Subcutaneous adipose tissue (tissue), 4 donors: ENCODE measurements around the gene IFFO2. TPM values are rescaled to one million over a fixed set of nuclear protein-coding genes. Genes with fewer than 3 reads are reported as not detected.

Experiments used
- small RNA-seq: library from RNA; depleted of rRNA; stranded (forward); fragments of <200 nt; gene quantifications from one replicate; pipeline ENCODE3, GENCODE V24; 2016
- total RNA-seq, 4 donors: library from RNA; depleted of rRNA; stranded (reverse); fragments of >200 nt; gene quantifications; one replicate each; pipeline ENCODE4 v1.1.0, GENCODE V29; 2016
- TF ChIP-seq, protein P1 (sequence below): fragments of 450-650 bp; IDR thresholded peaks from one replicate; pipeline ENCODE4 v1.5.1; 2016; ENCODE audit warnings: low read depth, mild to moderate bottlenecking, control low read depth, antibody characterized with exemption, moderate library complexity

IFFO2 gene
- total RNA-seq, 4 donors from 2014 or later, result 2.0 to 12.8 (median 4.8) TPM

GRCh38 chr1:18861082-18861481, 95.4 kb downstream of the IFFO2 start:
- TF ChIP-seq, protein P1, sequence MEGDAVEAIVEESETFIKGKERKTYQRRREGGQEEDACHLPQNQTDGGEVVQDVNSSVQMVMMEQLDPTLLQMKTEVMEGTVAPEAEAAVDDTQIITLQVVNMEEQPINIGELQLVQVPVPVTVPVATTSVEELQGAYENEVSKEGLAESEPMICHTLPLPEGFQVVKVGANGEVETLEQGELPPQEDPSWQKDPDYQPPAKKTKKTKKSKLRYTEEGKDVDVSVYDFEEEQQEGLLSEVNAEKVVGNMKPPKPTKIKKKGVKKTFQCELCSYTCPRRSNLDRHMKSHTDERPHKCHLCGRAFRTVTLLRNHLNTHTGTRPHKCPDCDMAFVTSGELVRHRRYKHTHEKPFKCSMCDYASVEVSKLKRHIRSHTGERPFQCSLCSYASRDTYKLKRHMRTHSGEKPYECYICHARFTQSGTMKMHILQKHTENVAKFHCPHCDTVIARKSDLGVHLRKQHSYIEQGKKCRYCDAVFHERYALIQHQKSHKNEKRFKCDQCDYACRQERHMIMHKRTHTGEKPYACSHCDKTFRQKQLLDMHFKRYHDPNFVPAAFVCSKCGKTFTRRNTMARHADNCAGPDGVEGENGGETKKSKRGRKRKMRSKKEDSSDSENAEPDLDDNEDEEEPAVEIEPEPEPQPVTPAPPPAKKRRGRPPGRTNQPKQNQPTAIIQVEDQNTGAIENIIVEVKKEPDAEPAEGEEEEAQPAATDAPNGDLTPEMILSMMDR, result no peak

GRCh38 chr1:18859560-18859959, 96.9 kb downstream of the IFFO2 start, which contains the start of gene TAS1R2:
TAS1R2 (minus strand) TSS chr1:18859660; CDS start chr1:18859660, 0 bp downstream.
- TF ChIP-seq, protein P1, result no peak

DNA sequence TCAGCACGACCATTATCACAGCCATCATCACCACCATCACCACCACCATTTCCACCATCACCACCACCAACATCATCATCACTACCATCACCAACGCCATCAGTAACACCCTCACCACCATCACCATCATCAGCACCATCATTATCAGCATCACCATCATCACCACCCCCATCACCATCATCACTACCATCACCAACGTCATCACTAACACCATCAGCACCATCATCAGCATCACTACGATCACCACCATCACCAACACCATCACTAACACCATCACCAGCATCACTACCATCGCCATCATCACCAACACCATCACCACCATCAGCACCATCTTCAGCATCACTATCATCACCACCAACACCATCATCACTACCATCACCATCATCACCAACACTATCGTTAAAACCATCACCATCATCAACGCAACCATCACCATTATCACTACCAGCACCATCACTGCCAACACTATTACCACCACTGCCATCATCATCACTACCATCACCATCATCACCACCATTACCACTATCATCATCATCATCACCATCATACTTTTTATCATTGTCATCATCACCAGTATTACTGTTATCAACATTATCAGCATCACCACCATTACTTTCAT, 98.3 kb downstream of the IFFO2 start:
- TF ChIP-seq, protein P1, result no peak

DNA sequence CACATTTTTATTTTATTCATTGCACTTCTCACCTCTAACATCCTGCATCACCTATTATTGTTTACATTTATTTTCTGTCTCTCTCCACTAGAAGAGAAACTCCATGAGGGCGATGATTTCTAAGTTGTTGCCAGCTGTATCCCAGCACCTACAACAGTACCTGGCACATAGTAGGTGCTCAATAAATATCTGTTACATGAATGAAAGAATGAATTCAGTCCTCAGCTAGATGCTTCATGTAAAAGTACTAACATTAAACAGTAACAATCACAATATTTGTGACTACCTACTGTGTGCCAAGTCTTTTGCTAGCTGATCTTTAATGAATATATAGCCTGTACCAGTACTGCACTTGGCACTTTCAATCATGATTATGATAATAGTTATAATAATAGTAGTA, 100.0 kb downstream of the IFFO2 start:
- TF ChIP-seq, protein P1, result no peak

- TF ChIP-seq, protein P1, result no peak
These were observed 100.9 kb downstream of the IFFO2 start for GRCh38 chr1:18855573-18855972.

DNA sequence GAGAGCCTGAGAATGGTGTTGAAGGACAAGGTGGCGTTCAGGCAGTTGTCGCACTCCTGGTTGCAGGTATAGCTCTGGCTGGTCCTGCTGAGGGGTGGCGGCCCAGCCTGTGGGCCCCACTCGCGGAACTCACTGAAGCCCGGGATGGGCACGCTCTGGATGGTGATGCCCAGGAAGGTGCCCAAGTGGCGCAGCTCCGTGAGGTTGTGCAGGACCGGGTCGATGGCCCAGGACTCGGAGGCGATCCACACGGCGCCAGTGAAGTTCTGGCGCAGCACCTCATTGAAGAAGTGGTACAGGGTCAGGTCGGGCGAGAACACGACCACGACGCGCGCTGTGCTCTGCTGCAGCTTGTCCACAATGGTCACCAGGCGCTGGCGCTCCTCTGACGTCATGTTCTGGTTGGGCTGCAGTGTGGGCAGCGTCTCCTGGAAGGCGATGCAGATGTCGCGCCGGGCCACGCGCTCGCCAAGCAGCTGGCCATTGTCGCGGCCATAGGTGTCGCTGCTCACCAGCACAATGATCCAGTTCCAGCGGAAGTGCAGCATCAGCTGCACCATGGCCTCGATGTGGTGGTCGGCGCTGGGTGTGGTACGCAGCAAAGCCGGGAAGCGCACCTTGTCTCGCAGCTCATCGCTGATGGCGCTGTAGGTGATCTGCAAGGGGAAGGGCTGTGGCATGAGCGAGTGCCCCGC, 102.0 kb downstream of the IFFO2 start:
- TF ChIP-seq, protein P1, result no peak

Small RNA genes within 50 kb of the gene (small RNA-seq; reads per million reads assigned to genes)
- gene MIR1290, result not detected
- gene MIR4695, result not detected

Other genes starting within 250 kb of the IFFO2 start
- gene TAS1R2, start 97.0 kb downstream of the IFFO2 start, total RNA-seq, result not detected
- 100 to 1,000 TPM in 1 of 4 donors, 10 to 100 TPM in 3; 24.1 to 167 (median 49.8) TPM for gene ALDH4A1, start 54.1 kb downstream of the IFFO2 start, total RNA-seq